NCI-H2227 (cell line): ENCODE data around the gene MALAT1.
A peak's percentile ranks its signal among the peaks of the same experiment; 100 is the strongest.

Experiments used
- DNase-seq: peaks from one replicate; lab custom pipeline; 2025; ENCODE audit not compliant: unreplicated experiment; lab: John Stamatoyannopoulos, UW

The MALAT1 gene

DNA sequence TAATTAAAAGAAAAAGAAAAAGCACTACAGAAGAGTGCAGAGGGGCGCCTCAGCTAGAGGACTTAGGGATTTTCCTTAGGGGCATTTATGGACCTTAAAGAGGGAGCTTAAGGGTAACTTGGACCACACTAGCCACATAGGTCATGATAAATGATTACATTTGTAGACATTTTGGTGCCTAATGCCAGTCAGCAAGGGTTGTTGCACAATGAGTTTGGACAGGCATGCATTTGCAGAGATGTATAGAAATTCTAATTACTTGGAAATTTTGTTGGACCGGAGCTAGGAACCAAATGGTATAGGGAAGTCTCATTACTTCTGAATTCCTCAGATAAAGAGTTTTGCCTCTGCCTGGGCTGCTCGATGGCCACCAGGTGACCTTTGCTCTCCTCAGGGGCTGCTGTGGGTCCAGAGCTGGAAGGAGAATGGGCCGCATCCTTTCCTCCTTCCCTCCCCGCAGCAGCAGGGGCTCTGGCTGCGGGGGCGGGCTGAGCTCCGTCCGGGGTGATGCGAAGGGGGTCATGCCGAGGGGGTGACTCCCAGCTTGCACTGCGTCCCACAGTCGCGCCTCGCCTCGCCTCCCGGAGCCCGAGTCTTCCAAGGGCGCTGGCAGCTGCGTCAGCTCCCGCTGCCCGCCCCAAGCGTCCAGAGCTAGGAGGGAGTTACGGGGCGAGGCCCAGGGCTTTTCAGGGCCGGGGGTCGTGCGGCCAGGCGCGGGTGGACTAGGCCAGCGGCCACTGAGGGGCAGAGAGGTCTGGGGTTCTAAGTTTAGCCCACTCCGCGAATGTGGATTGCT is 20.3 kb upstream of the MALAT1 start:
- DNase-seq: peak; percentile 70

DNA sequence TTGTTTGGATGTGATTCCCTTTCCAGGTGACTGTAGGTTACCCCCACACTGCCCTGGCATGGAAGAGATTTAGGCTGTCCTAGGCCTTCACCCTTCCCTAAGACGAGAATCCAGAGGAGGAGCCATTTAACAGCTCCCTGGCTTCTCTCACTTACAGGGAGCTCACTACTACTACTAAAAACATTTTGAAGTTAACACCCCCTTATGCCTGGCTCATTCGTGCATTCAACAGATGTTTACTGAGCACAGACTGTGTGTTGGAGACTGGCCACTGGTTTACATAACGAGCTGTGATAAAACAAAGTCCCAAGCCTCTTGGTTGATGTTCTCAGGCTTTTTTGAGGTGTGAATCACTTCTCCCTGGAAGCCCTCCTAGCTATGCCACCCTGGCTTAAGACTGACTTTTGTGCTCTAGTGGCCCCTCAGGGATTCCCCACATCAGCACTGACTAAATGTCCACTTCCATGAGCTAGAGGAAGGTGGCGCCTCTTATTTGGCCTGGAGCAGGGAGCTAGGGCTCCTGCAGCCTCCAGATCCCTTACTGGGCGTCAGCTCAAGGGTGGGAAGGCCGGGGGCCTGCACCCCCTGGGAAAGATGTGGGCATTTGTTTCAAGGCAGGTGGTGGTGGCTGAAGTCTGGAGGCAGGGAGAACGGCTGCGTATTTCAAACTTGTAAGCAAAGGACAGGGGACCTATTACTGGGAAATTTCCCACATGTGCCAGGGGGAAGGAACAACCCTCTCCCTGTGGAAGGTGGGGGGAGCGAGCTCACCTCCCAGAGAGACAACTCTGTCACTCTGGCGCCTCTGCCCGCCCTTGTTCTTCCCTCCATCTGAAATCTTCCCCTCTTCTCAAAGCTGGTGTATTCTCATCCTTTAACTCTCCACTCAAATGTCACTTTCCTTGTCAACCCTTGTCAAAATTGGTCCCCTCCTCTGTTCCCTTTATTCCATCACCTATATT is 19.4 kb upstream of the MALAT1 start:
- peak; percentile 69 for DNase-seq

DNA sequence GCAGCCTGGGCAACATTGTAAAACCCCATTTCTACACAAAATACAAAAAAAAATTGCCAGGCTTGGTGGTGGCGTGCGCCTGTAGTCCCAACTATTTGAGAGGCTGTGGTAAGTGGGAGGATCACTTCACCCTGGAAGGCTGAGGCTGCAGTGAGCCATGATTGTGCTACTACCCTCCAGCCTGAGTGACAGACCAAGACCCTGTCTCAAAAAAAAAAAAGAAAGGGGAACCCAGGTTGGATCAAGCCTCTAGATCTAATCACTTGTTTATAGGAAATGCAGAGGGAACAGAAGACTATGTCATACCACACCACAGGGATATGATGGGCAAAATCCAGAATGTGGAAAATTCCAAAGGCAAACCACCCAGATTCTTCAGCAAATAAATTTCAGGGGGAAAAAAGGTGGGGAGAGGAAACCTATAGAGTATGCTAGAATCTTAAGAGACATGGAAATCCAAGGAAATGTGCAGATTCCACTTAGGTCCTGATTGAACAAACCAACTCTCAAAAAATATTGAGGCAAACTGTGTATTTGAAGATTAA is 16.5 kb upstream of the MALAT1 start:
- peak; percentile 14 for DNase-seq

DNA sequence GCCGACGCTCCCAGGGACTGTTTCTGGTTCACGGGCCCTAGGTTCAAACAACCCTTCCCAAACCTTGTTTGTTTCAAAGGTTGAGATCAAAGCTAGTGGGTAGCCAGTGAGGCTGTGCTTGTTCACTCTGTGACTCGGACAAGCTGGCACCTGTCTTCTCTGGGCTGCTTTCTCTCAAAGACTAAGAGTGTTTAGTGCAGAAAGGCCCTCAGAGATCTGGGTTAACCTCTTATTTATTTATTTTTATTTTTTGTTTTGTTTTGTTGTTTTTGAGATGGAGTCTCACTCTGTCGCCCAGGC is 13.0 kb upstream of the MALAT1 start:
- DNase-seq: no peak

DNA sequence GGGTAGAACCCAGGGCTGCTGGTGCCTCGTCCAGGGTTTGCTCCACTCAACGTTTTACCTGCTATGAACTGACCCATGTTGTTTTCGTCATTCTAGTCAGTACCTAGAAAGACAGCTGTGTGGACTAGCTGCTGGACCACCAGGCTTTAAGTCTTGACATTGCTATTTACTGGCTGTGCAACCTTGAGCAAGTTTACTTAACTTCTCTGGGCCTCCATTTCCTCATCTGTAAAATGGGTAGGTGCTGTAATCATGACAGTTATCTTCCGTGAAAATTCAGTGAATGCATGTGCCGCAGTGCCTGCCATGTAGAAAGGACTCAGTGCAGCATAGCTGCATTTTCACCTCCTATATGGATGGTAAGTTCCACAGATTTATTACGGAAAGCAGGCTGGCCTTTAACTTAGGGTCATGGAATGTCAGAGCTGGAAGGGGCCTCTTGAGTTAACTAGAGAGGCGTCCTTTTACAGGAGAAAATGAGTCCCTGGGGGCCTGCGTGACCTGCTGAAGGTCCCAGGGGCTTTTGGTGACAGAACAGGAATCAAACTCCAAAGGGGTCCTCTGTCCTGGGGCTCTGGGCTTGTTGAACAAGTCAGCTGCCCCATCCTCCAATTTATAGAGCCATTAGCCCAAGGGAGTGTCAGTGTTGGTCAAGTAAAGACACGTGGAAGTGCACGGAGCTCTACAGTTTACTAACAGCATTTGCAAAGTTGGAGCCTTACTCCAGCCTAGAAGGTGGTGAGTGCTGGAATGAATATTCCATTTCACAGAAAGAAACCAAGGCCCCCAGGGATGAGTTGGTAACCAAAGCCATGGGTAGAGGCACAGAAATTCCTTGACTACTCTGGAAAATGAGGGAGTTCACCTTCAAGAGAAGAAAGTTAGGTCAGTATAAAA is 12.0 kb upstream of the MALAT1 start:
- no peak for DNase-seq

GRCh38 chr11:65487467-65488272 is 11.2 kb upstream of the MALAT1 start:
- DNase-seq: peak; percentile 99

DNA sequence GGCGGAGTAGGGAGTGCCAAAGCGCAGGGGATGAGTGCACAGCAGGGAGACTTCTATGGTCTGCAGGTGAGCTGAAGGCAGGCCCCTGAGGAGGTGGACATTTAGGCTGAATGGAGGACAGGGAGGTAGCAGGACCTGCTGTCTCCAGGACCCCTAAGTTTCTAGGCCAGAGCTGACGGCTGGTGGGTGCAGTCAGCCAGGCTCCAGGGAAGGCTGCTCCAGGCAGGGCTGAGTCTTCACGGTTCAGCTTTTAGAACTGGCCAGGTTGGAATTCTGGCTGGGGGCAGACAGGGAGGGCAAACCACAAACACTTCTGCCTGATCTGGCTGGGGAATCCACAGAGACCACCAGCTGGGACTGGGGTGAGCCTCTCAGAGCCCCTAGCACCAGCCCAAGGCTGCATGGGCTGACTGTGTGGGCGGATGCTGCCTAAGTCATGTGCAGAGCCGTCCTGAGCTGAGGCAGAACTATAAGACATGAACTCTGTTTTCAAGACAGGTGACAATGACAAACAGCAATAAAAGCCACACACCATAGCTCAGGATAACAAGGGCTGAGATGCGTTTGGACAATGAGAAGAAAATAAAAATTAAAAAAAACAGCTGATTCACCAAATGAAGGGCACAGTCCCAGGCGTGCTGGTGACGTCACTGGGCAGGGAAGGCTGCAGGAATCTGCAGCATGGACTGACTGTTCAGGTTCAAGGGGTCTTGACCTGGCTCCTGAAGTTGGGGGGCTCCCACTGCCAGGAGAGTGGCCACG is 10.4 kb upstream of the MALAT1 start:
- DNase-seq: no peak

- peak; percentile 50 for DNase-seq
Measured at GRCh38 chr11:65489035-65489705, 9.7 kb upstream of the MALAT1 start.

- DNase-seq: peak; percentile 50
Measured at GRCh38 chr11:65489706-65490320, 9.0 kb upstream of the MALAT1 start.

- no peak for DNase-seq
Measured at GRCh38 chr11:65491163-65491465, 7.7 kb upstream of the MALAT1 start.

DNA sequence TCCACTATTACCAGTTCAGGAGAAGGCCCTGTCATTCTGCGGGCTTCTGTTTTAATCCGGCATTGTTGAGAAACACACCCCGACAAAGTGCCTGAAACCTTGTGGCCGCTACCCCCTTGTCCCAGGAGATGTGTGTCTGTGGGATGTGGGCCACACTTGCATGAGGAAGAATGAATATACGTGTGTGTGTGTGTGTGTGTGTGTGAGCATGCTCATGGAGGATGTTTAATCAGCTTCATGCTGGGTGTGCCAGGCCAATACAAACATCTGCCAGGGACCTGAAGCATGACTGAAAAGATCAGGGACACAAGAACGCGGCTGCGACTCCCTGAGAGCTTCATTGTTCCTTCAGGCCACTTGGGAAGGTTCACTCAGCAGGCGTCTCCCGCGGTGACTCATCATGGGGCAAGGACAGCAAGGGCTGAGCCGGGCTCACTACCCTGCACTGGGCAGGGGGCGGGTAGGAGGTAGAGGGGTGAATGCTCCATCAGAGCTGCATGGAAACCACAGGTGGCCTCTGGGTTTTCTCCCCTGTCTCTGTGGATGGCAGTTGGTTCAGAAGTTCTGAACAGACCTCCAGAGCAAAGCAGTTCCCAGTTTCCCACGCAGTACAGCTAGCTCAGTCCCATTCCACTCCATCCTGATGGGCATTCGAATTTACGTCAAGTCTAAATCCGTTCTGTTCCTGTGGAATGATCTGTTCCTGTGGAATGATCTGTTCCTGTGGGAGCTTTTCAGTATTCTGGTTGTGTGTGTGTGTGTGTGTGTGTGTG is 7.0 kb upstream of the MALAT1 start:
- DNase-seq: peak; percentile 87

- DNase-seq: no peak
Measured at GRCh38 chr11:65492387-65492636, 6.5 kb upstream of the MALAT1 start.

DNA sequence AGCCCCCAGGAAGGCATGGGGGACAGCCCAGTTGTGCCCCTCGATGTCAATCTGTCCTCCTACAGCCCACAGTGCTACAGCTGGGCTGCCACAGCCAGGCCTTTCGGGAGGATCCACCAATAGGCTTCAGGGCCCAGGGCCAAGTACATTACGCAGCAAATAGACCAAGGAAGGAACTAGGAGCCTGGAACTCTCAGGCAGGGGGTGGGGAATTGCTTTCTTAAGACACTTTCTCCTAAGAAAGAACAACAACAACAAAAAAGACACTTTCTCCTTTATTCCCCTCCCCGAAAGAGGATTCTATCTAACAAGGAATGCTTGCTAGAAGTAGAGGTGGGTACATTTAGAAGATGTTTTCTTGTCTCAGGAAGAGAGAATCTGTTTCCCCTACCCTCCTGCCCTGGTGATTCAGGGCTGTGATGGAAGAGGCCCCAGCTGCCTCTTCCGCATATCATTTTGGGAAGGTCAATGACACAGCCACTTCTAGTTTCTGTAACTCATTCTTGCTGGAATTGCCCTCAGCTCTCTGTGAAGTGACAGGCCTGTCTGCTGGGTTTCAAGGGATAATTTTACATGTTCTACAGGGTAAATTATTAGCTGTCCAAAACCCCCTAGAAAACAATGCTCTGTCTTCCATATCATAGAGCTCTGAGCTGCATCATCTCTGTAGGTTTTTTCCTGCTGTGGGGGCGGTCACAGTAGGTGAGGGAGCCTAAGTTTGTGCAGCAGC is 6.0 kb upstream of the MALAT1 start:
- DNase-seq: peak; percentile 85

GRCh38 chr11:65493367-65494176 is 5.3 kb upstream of the MALAT1 start:
- DNase-seq: peak; percentile 55

GRCh38 chr11:65496304-65497140 is 2.3 kb upstream of the MALAT1 start:
- peak; percentile 29 for DNase-seq
